Measurements from ENCODE around the gene FLYWCH2.

FLYWCH2 gene

GRCh38 chr16:2912330-2913199 is 29.6 kb downstream of the FLYWCH2 start:
- H4K20me1 ChIP-seq (ENCODE audit: insufficient read depth, low read length) = no peaks in the 10 kb centered on the region
- H3K79me2 ChIP-seq (ENCODE audit: insufficient read depth, low read length) = no peaks in the 10 kb centered on the region
- H2AFZ ChIP-seq (ENCODE audit: low read length) = no peak overlapping the region
- H3K9ac ChIP-seq (ENCODE audit: low read length) = peak overlapping the region; percentile 86
- no peak overlapping the region for H3K27ac ChIP-seq (ENCODE audit: low read depth, low read length, poor library complexity, severe bottlenecking)
- H3K4me3 ChIP-seq (ENCODE audit: low read depth, low read length, poor library complexity, severe bottlenecking) = peak overlapping the region; percentile 91
- no peak for TF ChIP-seq CTCF (IDR thresholded peaks at IDR 0.05; ENCODE audit: low read length)
- TF ChIP-seq EZH2 (IDR thresholded peaks at IDR 0.05; ENCODE audit: borderline replicate concordance, low read length) = no peak
- H3K36me3 ChIP-seq (ENCODE audit: insufficient read depth, low read length) = peaks cover 8% of the 10 kb centered on the region; the same call in 1 of the 2 replicates
- H3K4me1 ChIP-seq (ENCODE audit: insufficient read depth, low read length, severe bottlenecking) = peaks cover 16% of the 10 kb centered on the region
- H3K4me2 ChIP-seq (ENCODE audit: low read length) = peak overlapping the region; percentile 85
- H3K9me2 ChIP-seq (ENCODE audit: low read depth, low read length) = no peaks in the 10 kb centered on the region
- peaks cover 6% of the 10 kb centered on the region; the same call in 1 of the 2 replicates for H3F3A ChIP-seq (ENCODE audit: insufficient read depth, low read length)
- no peaks in the 10 kb centered on the region for H3K27me3 ChIP-seq (ENCODE audit: insufficient read depth, low read length)
- H3K9me3 ChIP-seq (ENCODE audit: low read length) = no peaks in the 10 kb centered on the region

GRCh38 chr16:2913603-2914002 is 30.6 kb downstream of the FLYWCH2 start:
- H2AFZ ChIP-seq (ENCODE audit: low read length) = no peak overlapping the region
- H3K9me2 ChIP-seq (ENCODE audit: low read depth, low read length) = no peaks in the 10 kb centered on the region
- H3F3A ChIP-seq (ENCODE audit: insufficient read depth, low read length) = peaks cover 6% of the 10 kb centered on the region; the same call in 1 of the 2 replicates
- H3K27me3 ChIP-seq (ENCODE audit: insufficient read depth, low read length) = no peaks in the 10 kb centered on the region
- no peaks in the 10 kb centered on the region for H4K20me1 ChIP-seq (ENCODE audit: insufficient read depth, low read length)
- no peak overlapping the region for H3K4me3 ChIP-seq (ENCODE audit: low read depth, low read length, poor library complexity, severe bottlenecking)
- no peak overlapping the region for H3K27ac ChIP-seq (ENCODE audit: low read depth, low read length, poor library complexity, severe bottlenecking)
- no peak overlapping the region for H3K9ac ChIP-seq (ENCODE audit: low read length)
- H3K79me2 ChIP-seq (ENCODE audit: insufficient read depth, low read length) = no peaks in the 10 kb centered on the region
- H3K4me1 ChIP-seq (ENCODE audit: insufficient read depth, low read length, severe bottlenecking) = peaks cover 16% of the 10 kb centered on the region
- no peaks in the 10 kb centered on the region for H3K9me3 ChIP-seq (ENCODE audit: low read length)
- H3K4me2 ChIP-seq (ENCODE audit: low read length) = no peak overlapping the region; the same call in 1 of the 2 replicates
- peaks cover 8% of the 10 kb centered on the region; the same call in 1 of the 2 replicates for H3K36me3 ChIP-seq (ENCODE audit: insufficient read depth, low read length)
- TF ChIP-seq CTCF (IDR thresholded peaks at IDR 0.05; ENCODE audit: low read length) = no peak

DNA sequence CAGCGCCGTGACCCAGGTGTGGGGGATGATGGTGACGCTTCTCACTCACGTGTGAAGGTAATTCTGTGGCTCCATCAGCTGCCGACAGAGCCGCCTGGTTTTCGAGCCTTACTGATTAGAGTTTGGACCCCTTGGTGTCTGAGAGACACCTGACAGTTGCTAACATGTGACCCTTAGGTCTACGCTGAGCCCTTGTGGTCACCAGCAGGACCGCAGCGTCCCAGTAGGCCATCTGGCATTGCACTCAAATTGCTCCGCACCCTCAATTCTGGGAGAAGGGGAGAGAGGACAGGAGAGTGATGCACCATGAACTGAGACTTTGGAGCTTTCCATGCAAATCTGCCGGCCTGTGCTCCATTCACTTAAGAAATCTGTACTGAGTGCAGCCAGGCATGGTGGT is 31.2 kb downstream of the FLYWCH2 start:
- Histone ChIP-seq H3K27ac (ENCODE audit: low read depth, low read length, poor library complexity, severe bottlenecking) (no peak overlapping the region), H3K27me3 (ENCODE audit: insufficient read depth, low read length) (no peaks in the 10 kb centered on the region), H3K9ac (ENCODE audit: low read length) (no peak overlapping the region), H3K4me2 (ENCODE audit: low read length) (no peak overlapping the region), H2AFZ (ENCODE audit: low read length) (no peak overlapping the region), H3K36me3 (ENCODE audit: insufficient read depth, low read length) (peaks cover 8% of the 10 kb centered on the region; the same call in 1 of the 2 replicates), H3K4me3 (ENCODE audit: low read depth, low read length, poor library complexity, severe bottlenecking) (no peak overlapping the region), H4K20me1 (ENCODE audit: insufficient read depth, low read length) (no peaks in the 10 kb centered on the region), H3F3A (ENCODE audit: insufficient read depth, low read length) (peaks cover 6% of the 10 kb centered on the region; the same call in 1 of the 2 replicates), H3K9me2 (ENCODE audit: low read depth, low read length) (no peaks in the 10 kb centered on the region), H3K79me2 (ENCODE audit: insufficient read depth, low read length) (no peaks in the 10 kb centered on the region), H3K9me3 (ENCODE audit: low read length) (no peaks in the 10 kb centered on the region), H3K4me1 (ENCODE audit: insufficient read depth, low read length, severe bottlenecking) (peaks cover 16% of the 10 kb centered on the region)
- TF ChIP-seq CTCF (IDR thresholded peaks at IDR 0.05; ENCODE audit: low read length) (no peak), EZH2 (IDR thresholded peaks at IDR 0.05; ENCODE audit: borderline replicate concordance, low read length) (no peak)

Data from OCI-LY1 (cell line).